Gastrocnemius medialis (tissue), 4 donors: ENCODE measurements around the gene SLC35F1.

ENCODE experiments used
- POLR2A ChIP-seq, 2 donors: fragments of 450-650 bp; IDR thresholded peaks; one replicate each; pipeline ENCODE4 v1.6.1; 2017; ENCODE audit warnings: antibody characterized with exemption in 2 of 2, mild to moderate bottlenecking in 2 of 2, moderate library complexity in 2 of 2
- TF ChIP-seq, protein P1 (sequence below), 5 experiments: fragments of 450-650 bp in 3 of 5; fragments of 200-600 bp in 2 of 5; sonication (generic) in 2 of 5; IDR thresholded peaks in 4 of 5; conservative IDR thresholded peaks in 1 of 5; 1 replicate in 4 of 5; 2 replicates in 1 of 5; pipeline ENCODE4 v1.5.1; 2016 to 2019; ENCODE audit warnings: antibody characterized with exemption in 5 of 5, mild to moderate bottlenecking in 3 of 5, moderate library complexity in 3 of 5

DNA sequence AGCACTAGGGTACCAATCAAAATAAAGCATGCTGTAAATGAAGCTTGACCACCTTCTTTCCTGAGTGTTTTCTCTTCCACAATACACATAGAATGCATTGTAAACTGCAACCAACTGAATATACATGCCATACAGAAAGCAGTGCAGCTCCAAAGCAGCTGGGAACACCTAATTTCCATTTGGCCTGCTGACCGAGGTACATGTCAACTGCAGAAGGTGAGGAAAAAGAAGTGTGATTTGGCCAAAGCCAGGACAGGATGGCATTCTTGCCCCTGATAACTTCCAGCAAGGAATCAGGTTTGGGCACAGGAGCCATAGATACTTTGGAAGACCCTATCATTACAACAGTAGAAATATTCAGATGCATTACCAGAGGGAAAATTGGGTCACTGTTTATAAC, 258.4 kb downstream of the SLC35F1 start:
- TF ChIP-seq POLR2A (IDR thresholded peaks at IDR 0.05), result no peak
- TF ChIP-seq, protein P1, sequence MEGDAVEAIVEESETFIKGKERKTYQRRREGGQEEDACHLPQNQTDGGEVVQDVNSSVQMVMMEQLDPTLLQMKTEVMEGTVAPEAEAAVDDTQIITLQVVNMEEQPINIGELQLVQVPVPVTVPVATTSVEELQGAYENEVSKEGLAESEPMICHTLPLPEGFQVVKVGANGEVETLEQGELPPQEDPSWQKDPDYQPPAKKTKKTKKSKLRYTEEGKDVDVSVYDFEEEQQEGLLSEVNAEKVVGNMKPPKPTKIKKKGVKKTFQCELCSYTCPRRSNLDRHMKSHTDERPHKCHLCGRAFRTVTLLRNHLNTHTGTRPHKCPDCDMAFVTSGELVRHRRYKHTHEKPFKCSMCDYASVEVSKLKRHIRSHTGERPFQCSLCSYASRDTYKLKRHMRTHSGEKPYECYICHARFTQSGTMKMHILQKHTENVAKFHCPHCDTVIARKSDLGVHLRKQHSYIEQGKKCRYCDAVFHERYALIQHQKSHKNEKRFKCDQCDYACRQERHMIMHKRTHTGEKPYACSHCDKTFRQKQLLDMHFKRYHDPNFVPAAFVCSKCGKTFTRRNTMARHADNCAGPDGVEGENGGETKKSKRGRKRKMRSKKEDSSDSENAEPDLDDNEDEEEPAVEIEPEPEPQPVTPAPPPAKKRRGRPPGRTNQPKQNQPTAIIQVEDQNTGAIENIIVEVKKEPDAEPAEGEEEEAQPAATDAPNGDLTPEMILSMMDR (IDR thresholded peaks at IDR 0.05 in 4 of 5, conservative IDR thresholded peaks at IDR 0.05 in 1 of 5), result no peak
